HepG2 (cell line): ENCODE measurements around the gene CDH22.

Source experiments
- HCFC1 ChIP-seq: fragments of 150-350 bp; IDR thresholded peaks from 2 replicates; pipeline ENCODE4 v1.6.1; 2014; ENCODE audit warnings: low read depth, low read length
- SRF ChIP-seq: IDR thresholded peaks from 2 replicates; pipeline ENCODE4 v1.6.1; 2011; ENCODE audit warnings: mild to moderate bottlenecking, low read depth, low read length, moderate library complexity
- ZBTB40 ChIP-seq, 2 experiments: fragments of 450-650 bp in 1 of 2; sonication (generic) in 1 of 2; formaldehyde crosslinking in 1 of 2; IDR thresholded peaks; 2 replicates each; pipeline versions ENCODE4 v1.6.1 to v1.8.0; 2016 to 2022; ENCODE audit warnings: antibody characterized with exemption in 1 of 2, mild to moderate bottlenecking in 1 of 2, missing genetic modification reagents in 1 of 2
- TF ChIP-seq, protein P1 (sequence below): sonication (generic); formaldehyde crosslinking; IDR thresholded peaks from 2 replicates; pipeline ENCODE4 v1.5.0; 2020; ENCODE audit warnings: mild to moderate bottlenecking, missing genetic modification reagents, moderate library complexity

- TF ChIP-seq SRF (no peak), ZBTB40 (IDR thresholded peaks at IDR 0.05) (no peak), ZBTB40 (CRISPR knock-in tag; IDR thresholded peaks at IDR 0.05) (no peak), HCFC1 (no peak)
- TF ChIP-seq, protein P1, sequence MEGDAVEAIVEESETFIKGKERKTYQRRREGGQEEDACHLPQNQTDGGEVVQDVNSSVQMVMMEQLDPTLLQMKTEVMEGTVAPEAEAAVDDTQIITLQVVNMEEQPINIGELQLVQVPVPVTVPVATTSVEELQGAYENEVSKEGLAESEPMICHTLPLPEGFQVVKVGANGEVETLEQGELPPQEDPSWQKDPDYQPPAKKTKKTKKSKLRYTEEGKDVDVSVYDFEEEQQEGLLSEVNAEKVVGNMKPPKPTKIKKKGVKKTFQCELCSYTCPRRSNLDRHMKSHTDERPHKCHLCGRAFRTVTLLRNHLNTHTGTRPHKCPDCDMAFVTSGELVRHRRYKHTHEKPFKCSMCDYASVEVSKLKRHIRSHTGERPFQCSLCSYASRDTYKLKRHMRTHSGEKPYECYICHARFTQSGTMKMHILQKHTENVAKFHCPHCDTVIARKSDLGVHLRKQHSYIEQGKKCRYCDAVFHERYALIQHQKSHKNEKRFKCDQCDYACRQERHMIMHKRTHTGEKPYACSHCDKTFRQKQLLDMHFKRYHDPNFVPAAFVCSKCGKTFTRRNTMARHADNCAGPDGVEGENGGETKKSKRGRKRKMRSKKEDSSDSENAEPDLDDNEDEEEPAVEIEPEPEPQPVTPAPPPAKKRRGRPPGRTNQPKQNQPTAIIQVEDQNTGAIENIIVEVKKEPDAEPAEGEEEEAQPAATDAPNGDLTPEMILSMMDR (CRISPR knock-in tag): no peak
These were observed 116.7 kb downstream of the CDH22 start for GRCh38 chr20:46191611-46192010.
